ENCODE data around the gene SMC1B.
"Not testable (repeated sequence)": the region's sequence is repeated elsewhere in the genome, so short reads cannot be mapped to it uniquely, and the experiment has no call there.

GRCh38 chr22:45328261-45328660 lies 85.1 kb downstream of the SMC1B start:
- TF ChIP-seq CTCF (IDR thresholded peaks at IDR 0.05); POLR2A (IDR thresholded peaks at IDR 0.05; ENCODE audit: low read depth): not testable (repeated sequence)

Measured in esophagus muscularis mucosa (tissue), 3 donors.